Right kidney (tissue), 1 donor: Measurements from ENCODE around the gene SMOC2.

ENCODE experiments used
- DNase-seq: peaks from one replicate; pipeline ENCODE4 v3.0.0-alpha.2; 2016

The SMOC2 gene

DNA sequence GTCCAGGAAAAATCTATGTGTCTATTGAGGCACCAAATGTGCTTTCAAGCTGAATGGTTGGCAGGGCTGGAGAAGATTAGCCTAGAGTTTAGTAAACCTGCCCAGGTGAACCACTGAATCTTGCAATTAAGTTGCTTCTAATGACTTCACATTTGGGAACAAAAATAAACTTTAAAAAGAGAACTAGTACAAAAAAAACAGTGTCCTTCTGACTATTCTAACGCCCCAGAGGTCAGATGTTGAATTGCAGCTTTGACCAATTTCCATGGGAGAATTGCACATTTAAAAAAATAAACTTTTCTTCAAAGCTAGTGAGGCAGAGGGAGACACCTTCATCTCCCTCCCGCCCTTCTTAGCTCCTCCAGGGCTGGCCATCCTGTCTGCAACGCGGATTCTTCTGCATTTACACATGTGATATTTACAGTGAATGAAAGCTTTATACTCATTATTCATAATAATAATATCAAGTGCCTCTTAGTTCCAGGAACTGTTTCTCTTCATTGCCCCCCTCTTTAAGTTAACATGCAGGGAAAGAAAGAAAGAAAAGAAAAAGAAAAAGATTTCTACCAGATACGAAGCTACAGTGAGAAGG lies 270.2 kb downstream of the SMOC2 start:
- no peak for DNase-seq

DNA sequence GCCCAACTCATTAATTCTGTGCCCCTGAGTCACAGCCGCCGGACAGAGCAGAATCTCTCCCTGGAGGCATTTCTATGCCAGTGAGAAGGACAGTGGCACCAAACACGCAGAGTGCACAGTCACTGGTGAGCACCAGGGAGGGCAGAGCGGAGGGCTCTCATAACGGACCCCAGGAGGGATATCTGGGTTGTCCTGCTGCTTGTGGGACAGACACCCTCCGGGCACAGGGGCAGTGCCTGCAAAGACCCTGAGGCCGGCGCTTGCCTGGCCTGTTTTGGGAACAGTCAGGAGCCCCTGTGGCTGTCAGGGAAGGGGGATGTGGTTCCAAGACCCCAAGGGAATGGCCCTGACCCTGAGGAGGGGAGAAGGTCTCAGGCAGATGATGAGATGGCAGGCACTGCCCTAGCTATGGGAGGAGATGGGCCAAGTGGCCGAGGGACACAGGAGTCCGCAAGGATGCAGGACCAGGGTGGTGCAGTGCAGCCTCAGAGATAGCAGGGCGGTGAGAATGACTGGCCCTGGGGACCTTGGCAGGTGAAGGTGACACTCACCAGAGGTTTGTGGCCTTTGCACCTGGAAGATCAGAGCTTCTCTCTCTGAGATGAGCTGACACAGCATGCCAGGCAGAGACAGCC lies 270.8 kb downstream of the SMOC2 start:
- no peak for DNase-seq

- no peak for DNase-seq
These were observed 272.0 kb downstream of the SMOC2 start for GRCh38 chr6:168712993-168713392.

GRCh38 chr6:168713839-168714238 lies 272.9 kb downstream of the SMOC2 start:
- no peak for DNase-seq

GRCh38 chr6:168714547-168715260 lies 273.7 kb downstream of the SMOC2 start:
- no peak for DNase-seq

DNA sequence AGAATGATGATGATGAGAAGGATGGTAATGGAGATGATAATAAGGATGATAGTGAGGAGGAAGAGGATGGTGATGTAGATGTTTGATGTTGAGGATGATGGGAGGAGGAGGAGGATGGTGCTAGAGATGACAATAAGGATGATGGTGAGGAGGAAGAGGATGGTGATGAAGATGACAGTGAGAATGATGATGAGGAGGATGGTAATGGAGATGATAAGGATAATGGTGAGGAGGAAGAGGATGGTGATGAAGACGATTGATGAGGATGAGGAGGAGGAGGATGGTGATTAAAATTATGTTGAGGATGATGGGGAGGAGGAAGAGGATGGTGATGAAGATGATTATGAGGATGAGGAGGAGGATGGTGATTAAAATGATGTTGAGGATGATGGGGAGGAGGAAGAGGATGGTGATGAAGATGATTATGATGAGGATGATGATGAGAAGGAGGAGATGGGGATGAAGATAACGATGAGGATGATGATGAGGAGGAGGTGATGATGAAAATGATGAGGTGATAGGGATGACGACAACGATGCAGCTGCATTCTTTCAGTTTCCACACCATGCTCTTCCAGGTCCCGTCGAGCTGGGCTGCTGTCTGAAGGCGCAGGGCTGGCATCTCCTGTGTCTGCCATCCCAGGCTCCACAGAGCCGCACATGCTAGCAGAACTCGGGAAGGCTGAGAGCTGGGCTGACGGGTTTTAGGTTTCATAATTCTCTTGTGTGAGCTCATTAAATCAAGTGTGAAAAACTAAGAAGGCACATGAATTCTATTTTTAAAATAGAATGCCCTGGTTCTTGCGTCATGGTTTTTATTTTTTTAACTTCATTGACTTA lies 274.9 kb downstream of the SMOC2 start:
- DNase-seq: no peak

GRCh38 chr6:168716581-168716980 lies 275.6 kb downstream of the SMOC2 start:
- DNase-seq: no peak

GRCh38 chr6:168717491-168717890 lies 276.5 kb downstream of the SMOC2 start:
- no peak for DNase-seq
